Chondrocyte (in vitro differentiated cells): ENCODE results near the gene CCBE1. TPM values are rescaled to one million over a fixed set of nuclear protein-coding genes. Genes with fewer than 3 reads are reported as not detected.

ENCODE experiments used
- DNase-seq: peaks from one replicate; pipeline ENCODE4 v3.0.0; 2021; ENCODE audit warnings: mixed read lengths, low spot score
- H3K27ac Mint-ChIP-seq: one replicate; pipeline ENCODE4 v1.8.0; 2021; ENCODE audit warnings: mild to moderate bottlenecking, moderate library complexity, mixed read lengths; ENCODE audit not compliant: unreplicated experiment
- H3K27me3 Mint-ChIP-seq: 2 replicates; pipeline ENCODE4 v1.8.0; 2021; ENCODE audit warnings: low read depth, mixed read lengths
- H3K36me3 Mint-ChIP-seq: 2 replicates; pipeline ENCODE4 v1.8.0; 2021; ENCODE audit warnings: low read depth, mixed read lengths
- H3K4me1 Mint-ChIP-seq: 2 replicates; pipeline ENCODE4 v1.8.0; 2021; ENCODE audit warnings: low read depth, mild to moderate bottlenecking, mixed read lengths
- H3K4me3 Mint-ChIP-seq: one replicate; pipeline ENCODE4 v1.8.0; 2021; ENCODE audit warnings: mild to moderate bottlenecking, moderate library complexity, mixed read lengths; ENCODE audit not compliant: unreplicated experiment
- H3K9me3 Mint-ChIP-seq: 2 replicates; pipeline ENCODE4 v1.8.0; 2021; ENCODE audit warnings: low read depth, mixed read lengths
- total RNA-seq: library from RNA; stranded (reverse); gene quantifications from 3 replicates; pipeline ENCODE4 v1.2.1, GENCODE V29; 2021
- TF ChIP-seq, protein P1 (sequence below): fragments of 200-600 bp; sonication (generic); IDR thresholded peaks from 2 replicates; pipeline ENCODE4 v1.5.0; 2021; ENCODE audit warnings: antibody characterized with exemption, mild to moderate bottlenecking, moderate library complexity

Gene CCBE1
- total RNA-seq, 1 donor from 2014 or later = 0.72 TPM

DNA sequence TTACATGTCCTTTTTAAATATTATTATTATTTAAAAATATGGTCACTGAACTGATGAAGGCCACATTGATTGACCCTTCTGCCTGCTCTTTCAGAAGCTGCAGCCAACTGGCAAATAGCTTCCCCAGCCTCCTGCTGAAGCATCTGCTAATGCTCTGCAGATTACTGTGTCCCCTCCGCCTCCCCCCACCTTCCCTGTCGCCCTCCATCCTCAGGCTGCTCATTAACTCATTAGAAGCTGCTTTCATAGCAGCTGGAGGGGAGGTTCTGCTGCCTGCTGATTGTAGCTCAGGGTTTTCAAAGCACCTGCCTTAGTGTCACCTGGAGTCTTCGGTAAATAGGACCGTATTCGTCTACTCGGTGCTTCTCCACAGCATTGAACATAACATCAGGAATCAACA lies 313.4 kb downstream of the CCBE1 start:
- TF ChIP-seq, protein P1, sequence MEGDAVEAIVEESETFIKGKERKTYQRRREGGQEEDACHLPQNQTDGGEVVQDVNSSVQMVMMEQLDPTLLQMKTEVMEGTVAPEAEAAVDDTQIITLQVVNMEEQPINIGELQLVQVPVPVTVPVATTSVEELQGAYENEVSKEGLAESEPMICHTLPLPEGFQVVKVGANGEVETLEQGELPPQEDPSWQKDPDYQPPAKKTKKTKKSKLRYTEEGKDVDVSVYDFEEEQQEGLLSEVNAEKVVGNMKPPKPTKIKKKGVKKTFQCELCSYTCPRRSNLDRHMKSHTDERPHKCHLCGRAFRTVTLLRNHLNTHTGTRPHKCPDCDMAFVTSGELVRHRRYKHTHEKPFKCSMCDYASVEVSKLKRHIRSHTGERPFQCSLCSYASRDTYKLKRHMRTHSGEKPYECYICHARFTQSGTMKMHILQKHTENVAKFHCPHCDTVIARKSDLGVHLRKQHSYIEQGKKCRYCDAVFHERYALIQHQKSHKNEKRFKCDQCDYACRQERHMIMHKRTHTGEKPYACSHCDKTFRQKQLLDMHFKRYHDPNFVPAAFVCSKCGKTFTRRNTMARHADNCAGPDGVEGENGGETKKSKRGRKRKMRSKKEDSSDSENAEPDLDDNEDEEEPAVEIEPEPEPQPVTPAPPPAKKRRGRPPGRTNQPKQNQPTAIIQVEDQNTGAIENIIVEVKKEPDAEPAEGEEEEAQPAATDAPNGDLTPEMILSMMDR = no peak
- Mint-ChIP-seq H3K4me3 (no peak overlapping the region), H3K9me3 (peaks cover 3% of the 10 kb centered on the region), H3K27ac (no peak overlapping the region), H3K27me3 (peaks cover 14% of the 10 kb centered on the region), H3K4me1 (peaks cover 3% of the 10 kb centered on the region), H3K36me3 (no peaks in the 10 kb centered on the region)
- no peak for DNase-seq

DNA sequence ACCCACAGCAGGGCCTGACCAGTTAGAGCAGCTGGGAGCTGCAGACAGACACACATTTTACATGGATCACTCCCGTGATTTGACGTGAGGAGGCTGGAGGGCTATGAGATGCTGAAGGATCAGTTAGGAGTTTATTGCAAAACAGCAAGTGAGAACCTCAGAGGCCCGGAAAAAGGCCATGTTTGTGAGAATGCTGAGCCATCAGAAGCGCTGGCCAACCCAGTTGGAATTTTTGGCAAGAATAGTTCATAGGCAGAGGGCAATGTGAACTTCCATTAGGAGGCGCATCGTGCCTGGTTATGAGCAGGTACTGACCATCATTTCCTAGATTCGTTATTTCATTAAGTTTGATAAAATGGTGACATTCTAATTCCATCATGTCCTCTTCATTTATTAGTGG lies 314.8 kb downstream of the CCBE1 start:
- TF ChIP-seq, protein P1 = no peak
- peaks cover 3% of the 10 kb centered on the region for H3K9me3 Mint-ChIP-seq
- no peaks in the 10 kb centered on the region for H3K4me1 Mint-ChIP-seq
- no peak overlapping the region for H3K4me3 Mint-ChIP-seq
- peaks cover 29% of the 10 kb centered on the region for H3K27me3 Mint-ChIP-seq
- no peaks in the 10 kb centered on the region for H3K36me3 Mint-ChIP-seq
- H3K27ac Mint-ChIP-seq = no peak overlapping the region
- no peak for DNase-seq

DNA sequence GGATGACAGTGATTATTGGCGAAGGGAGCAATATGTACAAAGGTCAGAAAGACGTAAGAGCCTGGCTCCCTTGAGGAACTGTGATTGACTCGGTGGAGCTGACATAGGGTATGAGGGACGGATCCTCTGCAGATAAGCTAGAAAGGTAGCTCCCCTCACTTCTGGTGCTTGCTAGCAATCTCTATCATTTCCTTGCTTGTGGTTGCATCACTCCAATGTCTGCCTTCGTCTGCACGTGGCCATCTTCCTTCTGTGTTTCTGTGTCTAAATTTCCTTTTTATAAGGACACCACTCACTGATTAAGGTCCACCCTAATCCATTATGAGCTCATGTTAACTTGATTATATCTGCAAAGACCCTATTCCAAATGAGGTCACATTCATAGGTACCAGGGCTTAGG lies 315.3 kb downstream of the CCBE1 start:
- no peaks in the 10 kb centered on the region for H3K36me3 Mint-ChIP-seq
- no peak overlapping the region for H3K27ac Mint-ChIP-seq
- peaks cover 30% of the 10 kb centered on the region for H3K27me3 Mint-ChIP-seq
- no peaks in the 10 kb centered on the region for H3K4me1 Mint-ChIP-seq
- TF ChIP-seq, protein P1 = no peak
- no peak overlapping the region for H3K4me3 Mint-ChIP-seq
- H3K9me3 Mint-ChIP-seq = peaks cover 3% of the 10 kb centered on the region
- no peak for DNase-seq

Other genes starting within 250 kb of the CCBE1 start
- gene PMAIP1, start 202.6 kb upstream of the CCBE1 start, total RNA-seq = 4.1 to 9.9 TPM (median 8.0 TPM) in 3 replicates